Small intestine (tissue), 7 donors: ENCODE data around the gene RBPMS2. TPM values are rescaled to one million over a fixed set of nuclear protein-coding genes. Genes with fewer than 3 reads are reported as not detected.

Source experiments
- DNase-seq, 2 donors: peaks; one replicate each; pipeline versions ENCODE4 v3.0.0 to v3.0.0-alpha.2; 2013
- FAIRE-seq: peaks from 2 replicates; lab custom pipeline; 2012; peaks lifted over from hg19 to GRCh38; lab: Jason Lieb, UNC
- H3K27ac ChIP-seq, 3 donors: one replicate each; pipeline ENCODE4 v1.5.1; 2013; ENCODE audit warnings: low read length in 2 of 3, mild to moderate bottlenecking in 2 of 3, control low read depth in 1 of 3, inconsistent platforms in 1 of 3, low read depth in 1 of 3, moderate library complexity in 1 of 3
- H3K27me3 ChIP-seq, 3 donors: one replicate each; pipeline ENCODE4 v1.6.1; 2013; ENCODE audit warnings: low read length in 3 of 3, inconsistent platforms in 1 of 3; ENCODE audit not compliant: control insufficient read depth in 3 of 3, insufficient read depth in 3 of 3
- H3K36me3 ChIP-seq, 3 donors: one replicate each; pipeline ENCODE4 v1.6.1; 2013; ENCODE audit warnings: low read length in 3 of 3, inconsistent platforms in 1 of 3, low read depth in 1 of 3, mild to moderate bottlenecking in 1 of 3, moderate library complexity in 1 of 3; ENCODE audit not compliant: control insufficient read depth in 3 of 3, insufficient read depth in 2 of 3
- H3K4me1 ChIP-seq, 3 donors: one replicate each; pipeline ENCODE4 v1.6.1; 2013; ENCODE audit warnings: low read length in 2 of 3, inconsistent platforms in 1 of 3, low read depth in 1 of 3, mild to moderate bottlenecking in 1 of 3, moderate library complexity in 1 of 3; ENCODE audit not compliant: control insufficient read depth in 3 of 3, insufficient read depth in 2 of 3
- H3K4me3 ChIP-seq, 3 donors: one replicate each; pipeline ENCODE4 v1.5.1; 2013; ENCODE audit warnings: low read length in 3 of 3, control low read depth in 1 of 3, inconsistent platforms in 1 of 3, low read depth in 1 of 3, mild to moderate bottlenecking in 1 of 3, moderate library complexity in 1 of 3
- H3K9me3 ChIP-seq, 2 donors: one replicate each; pipeline ENCODE4 v1.6.1; 2013; ENCODE audit warnings: low read depth in 1 of 2, low read length in 1 of 2; ENCODE audit not compliant: control insufficient read depth in 2 of 2, insufficient read depth in 1 of 2
- WGBS, 3 donors: extraction: QIAGEN DNeasy Blood & Tissue Kit; methylation state at CpG; one replicate each; pipeline ENCODE4 v1.1.7; 2013; 5-methylcytosine and 5-hydroxymethylcytosine counted together
- polyA plus RNA-seq, 4 donors: library from polyadenylated mRNA; stranded (reverse) in 3 of 4; unstranded in 1 of 4; fragments of 200-250 nt in 3 of 4; fragments of 120-200 nt in 1 of 4; gene quantifications; one replicate each; pipeline versions ENCODE4 v1.2.1 to v1.2.3, GENCODE V29; 2013
- donor health status: healthy with polysubstance abuse.
- donor health status: control.
- donor health status: control.
- donor health status: Bipolar disorder and iron deficiency.
- donor health status: healthy.

The RBPMS2 gene
- polyA plus RNA-seq, 4 donors = 1.6 to 5.1 (median 4.1) TPM; not detected in 1

DNA sequence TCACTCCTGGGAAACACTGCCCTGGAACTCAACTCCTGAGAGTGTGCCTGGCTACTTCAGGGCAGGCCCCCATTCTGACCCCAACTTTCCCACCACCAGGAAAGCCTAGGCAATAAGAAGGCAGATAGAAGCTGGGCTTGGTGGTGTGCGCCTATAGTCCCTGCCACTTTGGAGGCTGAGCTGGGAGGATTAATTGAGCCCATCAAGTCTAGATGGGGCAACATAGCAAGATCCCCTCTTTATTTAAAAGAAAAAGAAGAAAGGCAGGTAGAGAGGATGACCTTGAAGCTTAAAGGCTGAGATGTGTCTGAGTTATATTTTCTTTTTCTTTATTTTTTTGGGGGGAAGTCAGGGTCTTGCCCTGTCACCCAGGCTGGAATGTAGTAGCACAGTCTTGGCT lies 4.2 kb upstream of the RBPMS2 start:
- H3K4me1 ChIP-seq = peaks cover 0 to 8% (median 0%) of the 10 kb centered on the region in 3 donors
- H3K4me3 ChIP-seq = no peak overlapping the region
- 82 to 100% (median 96%) methylated on average over 1 of the region's 1 CpG for whole genome bisulfite sequencing, 3 donors
- no peaks in the 10 kb centered on the region for H3K9me3 ChIP-seq
- peaks cover 4 to 22% (median 8%) of the 10 kb centered on the region in 3 donors for H3K27me3 ChIP-seq
- FAIRE-seq (no peak), DNase-seq (no peak)
- H3K36me3 ChIP-seq = no peaks in the 10 kb centered on the region
- no peak overlapping the region for H3K27ac ChIP-seq

DNA sequence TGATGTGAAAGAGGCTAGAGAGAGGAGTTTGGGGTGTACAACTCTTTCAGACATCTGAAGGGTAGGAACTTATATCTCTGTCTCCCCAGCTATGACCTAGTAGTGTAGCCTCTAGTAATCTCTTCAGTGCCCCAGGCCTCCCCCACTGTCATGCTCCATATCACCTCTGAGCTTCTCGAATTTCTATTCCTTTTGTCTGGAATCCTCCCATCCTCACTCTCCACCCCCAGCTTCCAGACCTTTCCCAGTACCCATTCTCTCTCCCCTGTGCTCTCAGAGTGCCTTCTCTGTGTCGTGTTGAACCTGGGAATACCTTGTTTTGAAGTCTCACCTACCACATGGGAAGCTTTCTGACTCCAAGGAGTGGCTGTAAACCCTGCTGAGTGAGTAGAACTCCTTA lies 3.6 kb upstream of the RBPMS2 start:
- H3K36me3 ChIP-seq = no peaks in the 10 kb centered on the region
- DNase-seq (no peak), FAIRE-seq (no peak)
- H3K4me1 ChIP-seq = peaks cover 0 to 8% (median 0%) of the 10 kb centered on the region in 3 donors
- H3K4me3 ChIP-seq = no peak overlapping the region
- H3K9me3 ChIP-seq = no peaks in the 10 kb centered on the region
- H3K27ac ChIP-seq = no peak overlapping the region
- H3K27me3 ChIP-seq = peaks cover 6 to 28% (median 8%) of the 10 kb centered on the region in 3 donors
- 63 to 74% (median 69%) methylated on average over 2 of the region's 2 CpGs for WGBS, 3 donors

DNA sequence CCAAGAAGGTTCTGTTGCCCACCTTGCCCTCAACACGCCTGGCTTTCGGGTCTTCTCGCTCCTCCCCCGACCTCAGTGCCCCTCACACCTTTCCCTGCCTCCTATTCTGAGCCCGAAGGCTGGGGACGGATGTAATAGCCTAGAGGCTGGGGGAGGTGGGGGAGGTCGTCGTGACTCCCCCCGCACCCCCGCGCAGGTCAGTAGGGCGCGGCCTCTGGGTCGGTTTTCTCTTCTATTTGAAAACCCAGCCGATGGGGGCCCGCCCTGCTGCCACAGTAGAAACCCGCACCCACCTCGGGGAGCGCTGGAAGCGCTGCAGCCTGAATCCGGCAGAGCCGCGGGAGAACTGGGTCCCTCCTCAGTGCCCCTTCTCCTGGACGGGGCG lies 1.0 kb upstream of the RBPMS2 start:
- Histone ChIP-seq H3K36me3 (no peaks in the 10 kb centered on the region), H3K27me3 (peaks cover 6 to 47% (median 8%) of the 10 kb centered on the region in 3 donors), H3K27ac (peak overlapping the region in 1 of 3 donors; percentile 77), H3K4me1 (peaks cover 0 to 8% (median 0%) of the 10 kb centered on the region in 3 donors), H3K9me3 (no peaks in the 10 kb centered on the region), H3K4me3 (peak overlapping the region in 1 of 3 donors; percentile 44)
- FAIRE-seq (no peak), DNase-seq (no peak)
- WGBS, 3 donors = 27 to 59% (median 32%) methylated on average over 23 to 25 of the region's 25 CpGs

DNA sequence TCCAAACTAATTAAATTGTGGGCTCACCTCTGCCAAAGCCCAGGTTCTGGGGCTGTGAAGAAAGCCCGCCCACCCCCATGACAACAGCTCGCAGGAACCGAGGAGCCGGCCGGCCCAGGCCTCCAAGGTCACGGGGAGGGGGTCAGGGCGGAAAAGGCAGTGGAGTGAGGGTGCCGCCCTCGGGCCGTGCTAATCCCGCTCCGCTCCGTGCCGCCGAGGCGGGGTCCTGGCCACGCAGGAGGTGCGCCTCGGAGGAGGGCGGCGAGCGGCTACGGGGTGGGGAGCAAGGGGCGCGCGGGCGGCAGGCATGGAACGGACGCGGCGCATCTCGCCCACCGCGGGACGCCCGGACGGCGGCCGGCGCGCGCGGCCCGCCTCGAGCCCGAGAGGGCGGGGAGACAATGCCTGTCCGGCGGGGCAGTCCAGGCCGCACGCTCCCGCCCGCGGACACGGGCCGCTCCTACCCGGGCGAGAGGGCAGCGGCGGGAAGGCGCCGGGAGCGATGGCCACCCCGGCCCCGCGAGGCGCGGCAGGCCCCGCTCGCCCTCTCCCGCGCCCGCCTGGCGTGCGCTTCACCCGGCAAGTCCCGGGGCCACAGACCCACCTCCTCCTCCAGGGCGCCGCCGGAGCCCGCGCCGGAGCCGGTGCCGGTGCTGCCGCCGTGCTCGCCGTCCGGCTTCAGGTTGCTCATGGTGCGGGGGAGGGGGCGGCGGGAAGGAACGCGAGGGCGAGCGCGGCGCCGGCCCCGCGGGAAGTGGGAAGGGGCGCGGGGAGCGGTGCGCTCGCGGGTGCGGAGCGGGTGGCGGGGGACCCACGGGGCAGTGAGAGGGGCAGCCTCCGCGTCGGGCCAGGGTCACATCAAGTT lies 528 bp downstream of the RBPMS2 start:
- H3K4me1 ChIP-seq = peaks cover 0 to 8% (median 0%) of the 10 kb centered on the region in 3 donors
- FAIRE-seq = no peak
- H3K4me3 ChIP-seq = peak overlapping the region; percentile 25 to 67 (median 61)
- peak in 1 of 2 donors; percentile 54 for DNase-seq
- no peaks in the 10 kb centered on the region for H3K9me3 ChIP-seq
- H3K27me3 ChIP-seq = peaks cover 6 to 52% (median 8%) of the 10 kb centered on the region in 3 donors
- WGBS, 3 donors = 1 to 5% (median 2%) methylated on average over 39 to 115 of the region's 115 CpGs
- H3K27ac ChIP-seq = peak overlapping the region in 1 of 3 donors; percentile 68
- no peaks in the 10 kb centered on the region for H3K36me3 ChIP-seq

DNA sequence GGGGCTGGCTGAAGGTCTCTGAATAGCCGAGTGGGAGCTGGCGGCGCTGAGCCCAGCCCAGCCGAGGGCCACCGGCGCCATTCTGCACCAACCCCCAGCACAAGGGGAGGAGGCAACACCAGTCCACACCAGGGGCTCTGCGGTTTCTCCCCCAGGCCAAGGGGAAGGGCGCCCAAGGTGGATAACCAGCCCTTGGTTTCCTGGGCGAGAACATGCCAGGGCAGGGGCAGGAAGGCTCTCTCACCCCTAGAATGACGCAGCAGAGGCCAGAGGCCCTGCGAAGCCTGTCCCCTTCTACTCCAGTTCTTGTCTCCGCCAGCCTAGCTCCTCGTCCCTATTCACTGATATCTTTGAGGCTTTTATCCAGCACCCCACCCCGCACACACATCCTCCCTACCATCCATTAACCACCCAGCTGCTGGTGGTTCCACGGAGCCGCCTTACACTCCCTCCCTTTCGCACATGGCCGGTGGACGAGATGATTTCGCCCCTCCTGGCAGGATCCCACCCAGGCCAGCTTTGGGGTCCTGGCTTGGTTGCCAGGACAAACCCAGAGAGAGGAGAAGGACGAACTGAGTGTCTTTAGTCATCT lies 1.3 kb downstream of the RBPMS2 start:
- Histone ChIP-seq H3K36me3 (no peaks in the 10 kb centered on the region), H3K9me3 (no peaks in the 10 kb centered on the region), H3K4me1 (peaks cover 0 to 8% (median 0%) of the 10 kb centered on the region in 3 donors), H3K27me3 (peaks cover 6 to 52% (median 8%) of the 10 kb centered on the region in 3 donors), H3K4me3 (peak overlapping the region in 1 of 3 donors; percentile 25), H3K27ac (peak overlapping the region in 1 of 3 donors; percentile 58)
- FAIRE-seq (no peak), DNase-seq (no peak)
- 69 to 74% (median 72%) methylated on average over 20 to 21 of the region's 21 CpGs for WGBS, 3 donors

GRCh38 chr15:64773606-64774005 lies 1.8 kb downstream of the RBPMS2 start:
- WGBS, 3 donors = 88 to 96% (median 93%) methylated on average over 2 of the region's 2 CpGs
- FAIRE-seq (no peak), DNase-seq (no peak)
- peak overlapping the region in 1 of 3 donors; percentile 25 for H3K4me3 ChIP-seq
- no peaks in the 10 kb centered on the region for H3K9me3 ChIP-seq
- H3K27me3 ChIP-seq = peaks cover 6 to 49% (median 8%) of the 10 kb centered on the region in 3 donors
- H3K27ac ChIP-seq = no peak overlapping the region
- H3K4me1 ChIP-seq = peaks cover 0 to 8% (median 0%) of the 10 kb centered on the region in 3 donors
- H3K36me3 ChIP-seq = no peaks in the 10 kb centered on the region

- Histone ChIP-seq H3K4me1 (peaks cover 0 to 8% (median 0%) of the 10 kb centered on the region in 3 donors), H3K27me3 (peaks cover 6 to 49% (median 8%) of the 10 kb centered on the region in 3 donors), H3K4me3 (no peak overlapping the region), H3K36me3 (no peaks in the 10 kb centered on the region), H3K27ac (no peak overlapping the region), H3K9me3 (no peaks in the 10 kb centered on the region)
- FAIRE-seq (no peak), DNase-seq (no peak)
- 87 to 93% (median 91%) methylated on average over 6 of the region's 6 CpGs for WGBS, 3 donors
Measured at GRCh38 chr15:64772964-64773363, 2.4 kb downstream of the RBPMS2 start.

DNA sequence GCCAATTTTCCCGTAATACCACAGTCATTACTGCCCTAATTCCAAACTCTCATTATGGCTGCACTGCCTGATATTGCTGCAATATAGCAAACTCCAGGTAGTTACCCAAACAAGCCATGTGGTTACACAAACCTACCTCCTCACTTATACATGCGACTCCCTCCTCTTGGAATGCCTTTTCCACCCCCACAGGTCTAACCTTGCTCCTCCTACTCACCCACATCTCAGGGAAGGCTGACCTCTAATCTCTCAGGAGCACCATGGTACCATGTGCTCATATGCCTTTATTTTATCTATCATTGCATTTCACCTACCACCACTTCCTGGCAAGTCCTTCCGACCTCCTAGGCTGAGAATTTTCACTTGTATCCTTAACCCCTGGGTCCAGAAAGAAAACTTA lies 2.9 kb downstream of the RBPMS2 start:
- Histone ChIP-seq H3K4me3 (no peak overlapping the region), H3K36me3 (no peaks in the 10 kb centered on the region), H3K27ac (no peak overlapping the region), H3K9me3 (no peaks in the 10 kb centered on the region), H3K4me1 (peaks cover 0 to 8% (median 0%) of the 10 kb centered on the region in 3 donors), H3K27me3 (peaks cover 6 to 47% (median 8%) of the 10 kb centered on the region in 3 donors)
- WGBS, 3 donors = 42 to 65% (median 46%) methylated on average over 3 of the region's 3 CpGs
- no peak for FAIRE-seq
- no peak for DNase-seq
